ENCODE data around the gene ALOX12B. TPM values are rescaled to one million over a fixed set of nuclear protein-coding genes. Genes with fewer than 3 reads are reported as not detected.

The ALOX12B gene
- total and polyA plus RNA-seq, 2 of the 8 experiments (the other 6 are each of a cell fraction or from before 2014, with no cell fraction given): 0.86 TPM; not detected in 1

- peak in 2 of 3 experiments; percentile 81 to 88; a peak in 3 of 4 replicates for TF ChIP-seq CTCF (IDR thresholded peaks at IDR 0.05; ENCODE audit: control extremely low read depth in 1 of 3, insufficient read depth in 1 of 3, low read depth in 1 of 3, low read length in 3 of 3)
Measured at GRCh38 chr17:8057691-8058114, 29.8 kb downstream of the ALOX12B start (continued).
